ENCODE measurements around the gene SIRT3.

The SIRT3 gene

GRCh38 chr11:213111-213510 lies 23.0 kb downstream of the SIRT3 start:
- DNase-seq: no peak

DNA sequence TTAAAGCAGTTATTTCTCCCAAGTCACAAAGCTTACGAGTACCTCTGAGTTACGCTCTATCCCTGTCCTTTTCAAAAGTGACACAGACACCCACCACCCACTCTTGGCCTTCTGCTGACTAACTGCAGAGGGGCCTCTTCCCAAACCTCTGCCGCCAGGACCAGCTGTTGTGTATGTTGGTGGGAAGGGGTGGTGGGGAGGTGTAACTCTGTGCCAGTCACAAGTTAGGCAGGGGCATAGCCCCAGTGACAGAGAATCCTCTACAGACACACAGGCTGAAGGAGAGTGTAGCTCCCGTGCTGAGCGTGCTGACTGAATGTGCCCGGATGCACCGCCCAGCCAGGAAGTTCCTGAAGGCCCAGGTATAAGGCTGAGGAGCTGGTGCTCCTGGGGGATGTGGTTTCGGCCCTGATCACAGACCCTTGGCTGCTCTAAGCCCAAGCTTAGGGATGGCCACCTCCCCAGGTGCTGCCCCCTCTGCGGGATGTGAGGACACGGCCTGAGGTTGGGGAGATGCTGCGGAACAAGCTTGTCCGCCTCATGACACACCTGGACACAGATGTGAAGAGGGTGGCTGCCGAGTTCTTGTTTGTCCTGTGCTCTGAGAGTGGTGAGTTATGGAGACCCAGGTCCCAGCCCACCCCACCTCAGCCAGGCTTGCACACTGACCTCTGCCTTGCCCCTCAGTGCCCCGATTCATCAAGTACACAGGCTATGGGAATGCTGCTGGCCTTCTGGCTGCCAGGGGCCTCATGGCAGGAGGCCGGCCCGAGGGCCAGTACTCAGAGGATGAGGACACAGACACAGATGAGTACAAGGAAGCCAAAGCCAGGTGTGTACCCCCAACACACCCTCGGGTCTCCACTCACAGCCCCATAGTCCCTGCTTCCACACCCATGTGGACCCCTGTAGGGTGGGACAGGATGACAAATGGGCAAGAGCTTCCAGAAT lies 23.7 kb downstream of the SIRT3 start:
- DNase-seq: no peak

- DNase-seq: no peak
Measured at GRCh38 chr11:211741-212140, 24.4 kb downstream of the SIRT3 start.

DNA sequence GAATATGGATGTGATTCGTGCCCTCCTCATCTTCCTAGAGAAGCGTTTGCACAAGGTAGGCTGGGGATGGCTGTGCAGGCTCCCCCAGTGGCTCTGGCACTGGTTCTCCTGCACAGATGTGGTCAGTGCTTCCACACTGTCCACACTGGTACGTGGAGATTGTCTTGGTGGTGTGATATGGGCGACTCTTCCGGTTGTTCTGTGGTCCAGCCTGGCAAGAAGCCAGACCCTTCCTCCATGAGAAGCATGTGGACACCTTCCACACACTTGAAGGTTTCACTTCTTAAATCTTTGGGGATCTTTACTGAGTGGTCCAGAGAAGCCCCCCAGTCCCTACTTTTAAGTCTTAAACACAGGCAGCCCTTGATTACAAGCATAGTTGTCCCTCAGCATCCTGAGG lies 24.8 kb downstream of the SIRT3 start:
- DNase-seq: no peak

DNA sequence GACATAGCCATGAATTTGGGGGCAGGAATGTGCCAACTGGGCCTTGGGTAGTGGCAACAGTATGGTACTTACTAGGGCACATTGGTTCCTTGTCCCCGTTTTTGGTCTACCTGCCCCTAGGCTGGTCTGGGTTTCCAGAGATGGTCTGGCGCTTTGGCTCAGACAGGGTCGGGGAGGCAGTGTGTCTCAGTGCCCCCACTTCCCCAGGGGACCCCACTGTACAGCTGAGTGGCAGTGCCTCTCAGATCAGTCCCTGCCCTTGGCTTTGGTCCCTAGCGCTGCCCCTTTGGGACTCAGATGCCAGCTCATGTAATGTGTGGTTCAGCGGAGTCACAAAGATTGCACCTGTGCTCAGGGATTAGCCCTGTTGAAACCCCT lies 25.4 kb downstream of the SIRT3 start:
- no peak for DNase-seq

DNA sequence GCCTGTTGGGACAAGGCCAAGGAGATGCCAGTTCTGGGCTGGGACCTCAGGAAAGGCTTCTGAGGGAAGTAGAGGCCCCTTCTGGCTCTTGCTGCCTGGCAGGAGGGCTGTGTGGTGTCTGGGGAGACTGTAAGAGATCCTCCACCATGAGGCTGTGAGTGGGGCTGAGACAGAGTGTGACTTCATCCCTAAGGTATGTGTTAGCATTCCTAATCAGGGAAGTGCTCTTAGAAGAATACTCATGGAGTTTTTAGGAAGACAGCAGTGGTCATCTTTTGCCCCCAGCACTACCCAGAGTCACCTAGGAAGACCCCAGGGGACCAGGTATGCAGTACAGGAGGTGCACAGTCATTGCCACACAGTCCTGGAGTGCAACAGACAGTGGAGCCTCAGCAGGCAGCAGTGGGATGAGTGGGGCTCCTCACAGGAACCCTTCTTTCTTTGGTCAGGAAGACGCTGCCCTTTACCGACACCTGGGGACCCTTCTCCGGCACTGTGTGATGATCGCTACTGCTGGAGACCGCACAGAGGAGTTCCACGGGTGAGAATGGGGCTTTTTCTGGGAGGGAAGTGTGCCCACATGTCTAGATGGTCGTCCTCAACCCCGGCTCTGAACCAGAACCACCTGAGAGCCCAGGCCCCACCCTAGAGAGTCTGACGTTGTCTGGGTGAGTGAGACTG lies 25.9 kb downstream of the SIRT3 start:
- peak; percentile 79 for DNase-seq

- no peak for DNase-seq
Measured at GRCh38 chr11:209275-210121, 26.6 kb downstream of the SIRT3 start.

DNA sequence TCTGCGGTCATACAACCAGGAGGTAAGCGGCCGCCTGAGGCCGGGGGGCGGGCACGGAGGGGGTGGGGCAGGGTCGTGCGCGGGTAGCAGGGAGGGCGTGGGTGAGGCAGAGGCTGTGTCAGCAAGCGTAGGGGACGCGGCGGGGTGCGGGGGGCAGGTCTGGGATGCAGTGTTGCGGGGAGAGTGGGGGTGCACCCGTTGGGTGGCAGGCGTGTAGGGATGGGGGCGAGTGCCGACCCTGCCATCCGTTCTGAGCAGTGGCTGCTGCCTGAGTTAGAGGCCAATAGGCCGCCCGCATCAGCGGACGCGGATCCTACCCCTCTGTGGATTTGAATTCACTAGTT lies 27.3 kb downstream of the SIRT3 start:
- no peak for DNase-seq

DNA sequence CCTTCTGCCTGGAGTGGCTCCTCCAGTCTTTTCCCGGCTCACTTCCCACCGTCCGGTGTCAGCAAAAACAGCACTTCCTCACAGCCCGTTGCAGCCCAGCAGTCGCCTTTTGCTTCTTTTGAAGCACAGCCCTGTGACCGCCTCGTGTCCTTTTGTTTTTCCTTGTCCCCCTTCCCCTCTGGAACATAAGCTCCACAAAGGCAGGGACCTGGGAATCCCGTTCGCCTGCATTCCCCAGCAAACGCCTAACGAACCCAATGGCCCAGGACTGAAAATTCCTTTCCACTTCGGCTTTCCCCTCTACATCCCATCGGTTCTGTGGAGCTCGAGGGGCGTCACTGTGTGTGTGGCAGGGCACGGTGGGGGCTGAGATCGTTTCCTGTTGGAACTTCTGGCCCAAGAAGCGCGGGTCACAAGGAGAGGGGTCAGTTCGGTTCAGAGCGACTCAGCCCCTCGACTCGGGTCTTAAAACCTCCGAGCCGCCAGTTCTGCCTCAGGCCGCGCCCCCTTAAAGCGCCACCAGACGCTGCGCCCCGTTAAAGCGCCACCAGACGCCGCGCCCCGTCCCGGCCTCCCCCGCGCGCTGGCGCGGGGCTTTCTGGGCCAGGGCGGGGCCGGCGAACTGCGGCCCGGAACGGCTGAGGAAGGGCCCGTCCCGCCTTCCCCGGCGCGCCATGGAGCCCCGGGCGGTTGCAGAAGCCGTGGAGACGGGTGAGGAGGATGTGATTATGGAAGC lies 27.8 kb downstream of the SIRT3 start:
- peak; percentile 74 for DNase-seq

DNA sequence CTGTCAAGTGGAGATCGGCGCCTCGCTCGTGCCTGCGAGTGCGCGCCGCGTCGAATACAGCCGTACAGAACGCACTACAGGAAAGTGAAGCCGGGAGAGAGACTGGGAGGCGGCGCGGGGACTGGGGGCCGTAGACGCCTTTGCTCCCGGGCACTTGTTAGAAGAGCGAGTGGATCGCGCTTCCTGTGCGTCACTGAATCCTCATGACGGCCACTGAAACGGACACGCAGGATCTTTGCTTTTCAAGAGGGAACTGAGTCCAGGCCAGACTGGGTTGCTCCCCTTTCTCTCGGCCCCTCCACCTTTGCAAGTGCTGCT lies 28.3 kb downstream of the SIRT3 start:
- DNase-seq: no peak

- peak; percentile 99 for DNase-seq
Measured at GRCh38 chr11:207208-207862, 28.8 kb downstream of the SIRT3 start, which contains the start of the genes BET1L and RIC8A. TSS of gene BET1L (minus strand) at chr11:207399. CDS start at chr11:207321, 78 bp downstream. TSS of gene RIC8A (plus strand) at chr11:207708. CDS start at chr11:208855, 1,147 bp downstream.

DNA sequence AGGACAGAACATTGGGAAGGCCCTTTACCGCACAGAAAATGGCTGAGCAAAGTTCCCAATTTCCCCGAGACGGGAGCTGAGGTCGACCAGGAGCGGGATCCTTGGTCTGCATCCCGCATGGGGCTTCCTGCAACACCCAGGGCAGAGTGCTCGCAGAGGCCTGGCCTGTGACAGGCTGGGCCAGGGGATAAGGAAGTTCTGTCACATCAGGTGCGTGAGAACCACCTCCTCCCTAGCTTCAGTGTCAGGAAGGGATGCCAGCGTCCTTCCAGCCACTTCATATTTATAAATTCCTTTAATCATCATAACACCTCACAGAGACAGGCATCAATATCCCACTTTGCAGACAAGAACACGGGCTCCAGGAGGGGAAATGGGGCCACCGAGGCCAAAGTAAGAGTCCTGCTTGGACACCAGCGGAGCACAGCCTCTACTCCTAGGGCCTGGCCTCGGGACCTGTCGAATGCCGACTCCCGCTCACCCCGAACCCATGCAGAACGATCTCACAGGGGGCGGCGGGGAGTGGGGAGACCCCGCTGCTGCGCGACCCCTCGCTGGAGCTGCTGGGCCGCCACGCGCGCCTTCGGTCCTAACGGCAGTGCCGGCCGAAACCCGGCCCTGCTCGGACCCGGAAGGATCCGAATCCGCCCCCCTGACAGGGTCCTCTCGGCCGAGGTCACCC lies 29.5 kb downstream of the SIRT3 start:
- no peak for DNase-seq

GRCh38 chr11:206002-206384 lies 30.1 kb downstream of the SIRT3 start:
- DNase-seq: no peak

- no peak for DNase-seq
Measured at GRCh38 chr11:205221-206001, 30.7 kb downstream of the SIRT3 start.

DNA sequence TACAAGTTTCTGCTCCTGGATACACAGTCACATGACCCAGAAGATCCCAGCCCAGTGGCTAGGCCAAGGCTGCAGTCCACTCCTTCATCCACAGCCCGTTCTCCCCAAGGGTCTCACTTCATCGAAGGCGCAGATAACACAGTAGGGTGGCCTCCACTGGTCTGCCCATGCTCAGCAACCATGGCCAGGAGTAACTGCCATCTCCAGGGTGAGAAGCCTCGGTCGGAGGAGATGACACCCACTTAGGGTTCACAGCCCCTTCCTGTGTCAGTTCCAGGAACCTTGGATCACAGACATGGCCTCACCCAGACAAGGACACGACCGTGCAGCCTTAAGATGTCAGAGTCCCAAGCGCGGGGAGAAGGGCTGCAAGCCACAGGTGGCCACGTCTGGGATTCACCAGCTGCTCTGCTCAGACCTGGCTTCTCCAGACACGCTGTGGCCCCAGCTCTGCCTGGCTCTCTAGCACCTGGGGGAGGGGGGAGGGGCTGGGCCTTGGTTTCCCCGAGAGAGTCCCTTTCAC lies 31.5 kb downstream of the SIRT3 start:
- no peak for DNase-seq

DNA sequence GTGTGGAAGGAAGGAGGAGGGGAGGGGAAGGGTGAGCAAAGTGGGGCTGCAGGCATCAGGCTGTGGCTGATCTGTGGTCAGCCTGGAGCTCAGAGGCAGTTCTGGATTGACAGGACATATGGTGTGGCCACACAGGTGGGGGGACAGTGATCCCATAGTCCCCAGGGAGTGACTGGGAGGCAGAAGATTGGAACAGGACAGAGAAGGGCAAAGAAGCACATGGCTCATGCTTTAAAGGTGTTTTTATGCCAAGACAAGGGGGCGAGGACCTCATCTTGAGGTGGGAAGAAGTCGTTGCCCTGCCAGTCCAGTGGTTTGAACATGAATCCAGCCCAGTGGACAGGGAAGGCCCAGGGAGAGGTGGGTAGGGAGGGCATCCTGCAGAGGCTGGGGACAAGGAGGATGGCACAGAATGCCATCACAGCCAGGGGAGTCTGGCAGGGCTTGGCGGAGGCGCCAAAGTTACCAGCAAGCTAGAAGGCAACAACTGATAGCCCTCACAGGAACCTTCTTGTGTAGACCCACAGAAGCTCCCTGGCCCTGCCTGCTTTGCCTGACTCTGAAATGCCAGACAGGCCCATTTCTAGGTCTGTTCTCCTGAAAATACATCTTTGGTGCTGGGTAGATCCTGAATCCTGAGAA lies 32.1 kb downstream of the SIRT3 start:
- DNase-seq: no peak

DNA sequence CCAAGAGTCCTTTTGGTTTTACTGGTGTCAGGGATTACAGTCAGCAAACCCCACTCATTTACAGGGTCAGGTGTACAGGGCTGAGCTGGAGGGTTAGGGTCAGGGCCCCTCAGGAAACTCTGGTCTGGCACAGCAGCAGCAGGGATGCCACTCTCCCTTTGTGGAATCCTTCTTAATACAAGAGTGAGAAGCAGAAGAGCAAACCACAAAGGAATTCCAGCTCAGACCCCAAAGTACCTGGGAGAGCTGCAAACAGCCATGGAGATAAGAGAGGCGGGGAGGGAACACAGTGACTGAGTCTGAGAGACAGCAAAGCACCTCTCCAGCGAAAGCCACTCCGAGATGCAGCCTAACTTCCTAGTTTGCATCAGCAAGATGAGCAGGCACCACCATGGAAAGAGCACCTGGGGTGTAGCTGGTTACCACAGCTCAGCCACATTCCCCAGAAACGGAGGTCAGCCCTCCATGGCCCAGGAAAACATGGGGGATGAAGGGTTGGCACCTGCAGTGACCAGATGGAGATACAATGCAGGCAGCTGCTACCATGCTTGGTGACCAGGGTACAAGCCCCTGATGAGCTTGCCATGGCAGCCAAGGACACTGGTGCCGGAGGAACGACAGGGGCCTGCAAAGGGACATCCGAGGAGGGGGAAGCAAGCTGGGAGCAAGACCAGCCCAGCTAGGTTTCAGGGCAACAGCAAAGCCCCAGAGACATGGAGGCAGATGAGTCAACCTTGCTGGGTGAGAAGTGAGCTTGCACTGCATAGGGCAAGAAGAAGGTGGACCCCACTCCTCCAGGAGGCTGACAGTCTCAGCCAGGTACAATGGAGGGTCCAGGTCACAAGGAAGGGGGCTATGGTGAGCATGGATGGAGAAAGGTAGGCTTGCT lies 32.8 kb downstream of the SIRT3 start:
- no peak for DNase-seq

- no peak for DNase-seq
Measured at GRCh38 chr11:202490-202889, 33.7 kb downstream of the SIRT3 start.

DNA sequence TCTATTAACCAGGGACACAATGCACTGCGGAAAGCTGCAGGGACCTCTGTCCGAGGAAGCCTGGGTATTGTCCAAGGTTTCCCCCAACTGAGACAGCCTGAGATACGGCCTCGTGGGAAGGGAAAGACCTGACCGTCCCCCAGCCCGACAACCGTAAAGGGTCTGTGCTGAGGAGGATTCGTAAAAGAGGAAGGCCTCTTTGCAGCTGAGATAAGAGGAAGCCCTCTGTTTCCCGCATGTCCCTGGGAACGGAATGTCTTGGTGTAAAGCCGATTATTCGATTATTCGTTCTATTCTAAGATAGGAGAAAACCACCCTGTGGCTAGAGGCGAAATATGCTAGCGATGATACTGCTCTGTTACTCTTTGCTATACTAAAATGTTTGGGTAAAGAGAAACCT lies 34.2 kb downstream of the SIRT3 start:
- DNase-seq: no peak
